IMR-90 (cell line): ENCODE data around the gene PIGN. TPM values are rescaled to one million over a fixed set of nuclear protein-coding genes. Genes with fewer than 3 reads are reported as not detected.

ENCODE experiments used
- ATAC-seq: fragments of 200-7000 bp; cut with Tn5 transposase; 2 replicates; pipeline ENCODE4 v1.9.1; 2020; ENCODE audit warnings: low read depth, mild to moderate bottlenecking, moderate library complexity
- BruUV-seq: library from RNA; stranded (reverse); fragments of 400-500 nt; replicated peaks from 2 replicates; lab custom pipeline; 2021; lab: Mats Ljungman, UMichigan
- CTCF ChIA-PET: fragments of 300-600 bp; formaldehyde crosslinking; extraction: SDS; loops from one replicate; lab custom pipeline; 2021; ENCODE audit warnings: antibody characterized with exemption; lab: Yijun Ruan, JAX
- POLR2A ChIA-PET: fragments of 300-600 bp; sonication (Branson Sonifier 250); formaldehyde crosslinking; loops from one replicate; lab custom pipeline; 2022; ENCODE audit warnings: antibody characterized with exemption; ENCODE audit not compliant: unreplicated experiment; lab: Charles Lee
- DNase-seq: peaks from one replicate; pipeline ENCODE4 v3.0.0; 2013
- H2AFZ ChIP-seq: replicated peaks from 2 replicates; pipeline ENCODE3; 2013; ENCODE audit warnings: low read length, mild to moderate bottlenecking; ENCODE audit not compliant: poor library complexity
- H2AK5ac ChIP-seq: 2 replicates; pipeline ENCODE4 v1.6.1; 2013; ENCODE audit warnings: low read depth, low read length, inconsistent platforms
- H2AK9ac ChIP-seq: replicated peaks from 2 replicates; pipeline ENCODE3; 2013; ENCODE audit warnings: mild to moderate bottlenecking, low read depth, low read length, moderate library complexity; ENCODE audit not compliant: poor library complexity
- H2BK120ac ChIP-seq: 2 replicates; pipeline ENCODE4 v1.6.1; 2013; ENCODE audit warnings: low read depth, low read length, inconsistent platforms
- H2BK15ac ChIP-seq: 3 replicates; pipeline ENCODE4 v1.6.1; 2013; ENCODE audit warnings: low read depth, low read length, inconsistent platforms
- H2BK20ac ChIP-seq: 2 replicates; pipeline ENCODE4 v1.6.1; 2013; ENCODE audit warnings: low read depth, mild to moderate bottlenecking, inconsistent platforms, low read length, moderate library complexity
- H2BK5ac ChIP-seq: 2 replicates; pipeline ENCODE4 v1.6.1; 2013; ENCODE audit warnings: mild to moderate bottlenecking, low read depth, low read length, inconsistent platforms; ENCODE audit not compliant: poor library complexity, severe bottlenecking
- H3K14ac ChIP-seq: replicated peaks from 2 replicates; pipeline ENCODE4 v1.6.1; 2013; ENCODE audit warnings: low read depth, low read length, inconsistent platforms
- H3K18ac ChIP-seq: 2 replicates; pipeline ENCODE4 v1.6.1; 2013; ENCODE audit warnings: low read depth, low read length, control low read depth
- H3K23ac ChIP-seq: 2 replicates; pipeline ENCODE4 v1.6.1; 2013; ENCODE audit warnings: low read depth, low read length, inconsistent platforms
- H3K27ac ChIP-seq: 2 replicates; pipeline ENCODE4 v1.5.1; 2013; ENCODE audit warnings: mild to moderate bottlenecking, control low read depth, low read length; ENCODE audit not compliant: insufficient read depth
- H3K27me3 ChIP-seq: 2 replicates; pipeline ENCODE4 v1.6.1; 2013; ENCODE audit warnings: low read length; ENCODE audit not compliant: control insufficient read depth, insufficient read depth
- H3K36me3 ChIP-seq: 2 replicates; pipeline ENCODE4 v1.6.1; 2013; ENCODE audit warnings: low read length, mixed read lengths; ENCODE audit not compliant: control insufficient read depth, insufficient read depth
- H3K4ac ChIP-seq: 2 replicates; pipeline ENCODE4 v1.6.1; 2013; ENCODE audit warnings: low read depth, low read length, inconsistent platforms
- H3K4me1 ChIP-seq: 2 replicates; pipeline ENCODE4 v1.6.1; 2013; ENCODE audit warnings: low read length, mixed read lengths; ENCODE audit not compliant: control insufficient read depth, insufficient read depth
- H3K4me2 ChIP-seq: 2 replicates; pipeline ENCODE4 v1.6.1; 2013; ENCODE audit warnings: low read depth, mild to moderate bottlenecking, control low read depth, low read length, moderate library complexity
- H3K4me3 ChIP-seq: 2 replicates; pipeline ENCODE4 v1.5.1; 2013; ENCODE audit warnings: low read depth, mild to moderate bottlenecking, control low read depth, low read length, moderate library complexity; ENCODE audit not compliant: insufficient read depth
- H3K56ac ChIP-seq: 2 replicates; pipeline ENCODE4 v1.6.1; 2013; ENCODE audit warnings: low read length, inconsistent platforms; ENCODE audit not compliant: insufficient read depth; ENCODE audit errors: extremely low read depth
- H3K79me1 ChIP-seq, 2 experiments: 2 replicates each; pipeline ENCODE4 v1.6.1; 2013; ENCODE audit warnings: low read length in 2 of 2, inconsistent platforms in 1 of 2, low read depth in 1 of 2
- H3K9ac ChIP-seq: 2 replicates; pipeline ENCODE4 v1.6.1; 2013; ENCODE audit warnings: low read depth, low read length, control low read depth
- H3K9me1 ChIP-seq: 2 replicates; pipeline ENCODE4 v1.6.1; 2013; ENCODE audit warnings: low read length, inconsistent platforms; ENCODE audit not compliant: insufficient read depth
- H3K9me3 ChIP-seq: 2 replicates; pipeline ENCODE4 v1.6.1; 2013; ENCODE audit warnings: low read length; ENCODE audit not compliant: control insufficient read depth, insufficient read depth
- H4K20me1 ChIP-seq: 2 replicates; pipeline ENCODE4 v1.6.1; 2013; ENCODE audit warnings: low read length, inconsistent platforms; ENCODE audit not compliant: insufficient read depth
- H4K5ac ChIP-seq: 2 replicates; pipeline ENCODE4 v1.6.1; 2013; ENCODE audit warnings: mild to moderate bottlenecking, low read depth, low read length, control low read depth
- H4K8ac ChIP-seq, 2 experiments: 2 replicates each; pipeline ENCODE4 v1.6.1; 2013; ENCODE audit warnings: low read depth in 2 of 2, low read length in 2 of 2, control low read depth in 1 of 2, inconsistent platforms in 1 of 2
- H4K91ac ChIP-seq: 2 replicates; pipeline ENCODE4 v1.6.1; 2013; ENCODE audit warnings: low read depth, low read length, inconsistent platforms; ENCODE audit not compliant: insufficient read depth
- CEBPB ChIP-seq: IDR thresholded peaks from 2 replicates; pipeline ENCODE4 v1.6.1; 2012; ENCODE audit warnings: low read depth, low read length, improper control_type of control experiment
- RFX5 ChIP-seq: IDR thresholded peaks from 2 replicates; pipeline ENCODE4 v1.8.0; 2012; ENCODE audit warnings: low read depth, mild to moderate bottlenecking, low read length, moderate library complexity
- SMC3 ChIP-seq: fragments of 150-350 bp; IDR thresholded peaks from 2 replicates; pipeline ENCODE4 v1.6.1; 2016; ENCODE audit warnings: low read depth, mild to moderate bottlenecking, antibody characterized with exemption, low read length, moderate library complexity
- USF2 ChIP-seq: fragments of 150-350 bp; IDR thresholded peaks from 2 replicates; pipeline ENCODE4 v1.6.1; 2017; ENCODE audit warnings: mild to moderate bottlenecking, antibody characterized with exemption, low read length, low read depth
- WGBS, 2 experiments: methylation state at CpG; one replicate each; pipeline versions ENCODE4 v1.1.5 to v1.1.7; 2013; ENCODE audit warnings: missing lambda C conversion rate in 2 of 2; ENCODE audit not compliant: insufficient read length in 1 of 2; ENCODE audit errors: extremely low coverage in 2 of 2; 5-methylcytosine and 5-hydroxymethylcytosine counted together
- dilution Hi-C: fragments of 300-500 bp; cut with HindIII; formaldehyde crosslinking; loops from one replicate; pipeline ENCODE4 v1.14.3; 2018; ENCODE audit warnings: low sequenced_read_pairs; ENCODE audit not compliant: unreplicated experiment
- in situ Hi-C: fragments of 300-500 bp; cut with MboI; formaldehyde crosslinking; loops from 3 replicates; pipeline ENCODE4 v1.14.3; 2019; ENCODE audit warnings: low sequenced_read_pairs, inconsistent platforms, mixed read lengths
- intact Hi-C: fragments of 100-400 bp; cut with micrococcal nuclease; formaldehyde crosslinking; loops from 2 replicates; pipeline ENCODE4 v1.10.0; 2022
- polyA plus RNA-seq, 3 experiments: library from polyadenylated mRNA; depleted of rRNA; stranded (reverse); fragments of >200 nt; gene quantifications; 2 replicates each; pipeline ENCODE4 v1.2.3, GENCODE V29; 2012; ENCODE audit warnings: low replicate concordance in 1 of 3
- total RNA-seq: library from RNA; depleted of rRNA; stranded (reverse); fragments of >200 nt; gene quantifications from 2 replicates; pipeline ENCODE4 v1.2.3, GENCODE V29; 2012

PIGN gene
- total and polyA plus RNA-seq, 2 of the 4 experiments (the other 2 are of a cell fraction): 9.0 to 17.9 TPM

DNA sequence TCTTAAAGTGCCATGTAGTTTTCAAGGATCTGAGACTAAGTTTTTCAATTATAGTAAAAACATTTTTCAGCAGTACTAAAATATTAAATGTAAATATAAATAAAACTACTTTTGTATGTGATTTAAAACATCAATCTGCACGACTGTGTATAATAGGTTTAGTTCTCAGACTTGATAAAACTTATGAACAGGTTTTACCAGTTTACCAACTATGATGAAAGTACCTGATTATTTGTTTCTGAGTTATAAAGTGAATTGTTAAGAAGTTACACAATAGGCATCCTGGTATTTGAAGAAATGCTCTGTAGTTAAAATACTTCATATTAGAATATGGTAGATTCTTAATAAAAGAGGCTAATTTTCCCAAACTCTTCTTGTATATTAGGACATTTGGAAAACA is 15.0 kb upstream of the PIGN start:
- no CpG with 5 or more reads among the region's 1 CpG for WGBS, 2 experiments
- no peak overlapping the region for H3K4me2 ChIP-seq
- no peak overlapping the region for H3K4ac ChIP-seq
- H3K36me3 ChIP-seq: no peaks in the 10 kb centered on the region
- ATAC-seq: no peak
- peaks cover 22% of the 10 kb centered on the region; the same call in 1 of the 2 replicates for H4K20me1 ChIP-seq
- no peak overlapping the region for H2BK5ac ChIP-seq
- DNase-seq: no peak
- no peak overlapping the region for H3K4me3 ChIP-seq
- H3K9ac ChIP-seq: no peak overlapping the region
- no TSS peak for BruUV-seq
- no peak overlapping the region for H3K56ac ChIP-seq
- H3K4me1 ChIP-seq: 0 out of 2 replicates have a peak, but pooled peaks cover 2% of the 10 kb centered on the region
- no peak overlapping the region for H2BK120ac ChIP-seq
- H3K27me3 ChIP-seq: no peaks in the 10 kb centered on the region
- H3K9me3 ChIP-seq: no peaks in the 10 kb centered on the region
- ChIA-PET CTCF (no interaction called here), POLR2A (no interaction called here)
- no peak overlapping the region for H3K27ac ChIP-seq
- peaks cover 28 to 32% of the 10 kb centered on the region in 2 experiments for H3K79me1 ChIP-seq
- TF ChIP-seq CEBPB: peak; percentile 37; the same call in 1 of the 2 replicates
- TF ChIP-seq SMC3: no peak
- no peak for TF ChIP-seq USF2
- no peak for TF ChIP-seq RFX5
- H2AFZ ChIP-seq: no peak overlapping the region
- no peak overlapping the region for H4K91ac ChIP-seq
- H2BK15ac ChIP-seq: no peak overlapping the region
- in situ Hi-C loops (no loop called here), intact Hi-C loops (no loop called here), dilution Hi-C loops (no loop called here)
- no peak overlapping the region for H2AK9ac ChIP-seq
- no peak overlapping the region for H4K8ac ChIP-seq
- H3K23ac ChIP-seq: no peak overlapping the region
- no peak overlapping the region for H2AK5ac ChIP-seq
- no peak overlapping the region for H2BK20ac ChIP-seq
- H3K14ac ChIP-seq: no peak overlapping the region
- H3K18ac ChIP-seq: no peak overlapping the region
- H3K9me1 ChIP-seq: peaks cover 5% of the 10 kb centered on the region
- H4K5ac ChIP-seq: no peak overlapping the region
